ENCODE data around the gene ATXN1. TPM values are rescaled to one million over a fixed set of nuclear protein-coding genes. Genes with fewer than 3 reads are reported as not detected.

Gene ATXN1
- total RNA-seq, 1 experiment from 2014 or later = 16.5 TPM

DNA sequence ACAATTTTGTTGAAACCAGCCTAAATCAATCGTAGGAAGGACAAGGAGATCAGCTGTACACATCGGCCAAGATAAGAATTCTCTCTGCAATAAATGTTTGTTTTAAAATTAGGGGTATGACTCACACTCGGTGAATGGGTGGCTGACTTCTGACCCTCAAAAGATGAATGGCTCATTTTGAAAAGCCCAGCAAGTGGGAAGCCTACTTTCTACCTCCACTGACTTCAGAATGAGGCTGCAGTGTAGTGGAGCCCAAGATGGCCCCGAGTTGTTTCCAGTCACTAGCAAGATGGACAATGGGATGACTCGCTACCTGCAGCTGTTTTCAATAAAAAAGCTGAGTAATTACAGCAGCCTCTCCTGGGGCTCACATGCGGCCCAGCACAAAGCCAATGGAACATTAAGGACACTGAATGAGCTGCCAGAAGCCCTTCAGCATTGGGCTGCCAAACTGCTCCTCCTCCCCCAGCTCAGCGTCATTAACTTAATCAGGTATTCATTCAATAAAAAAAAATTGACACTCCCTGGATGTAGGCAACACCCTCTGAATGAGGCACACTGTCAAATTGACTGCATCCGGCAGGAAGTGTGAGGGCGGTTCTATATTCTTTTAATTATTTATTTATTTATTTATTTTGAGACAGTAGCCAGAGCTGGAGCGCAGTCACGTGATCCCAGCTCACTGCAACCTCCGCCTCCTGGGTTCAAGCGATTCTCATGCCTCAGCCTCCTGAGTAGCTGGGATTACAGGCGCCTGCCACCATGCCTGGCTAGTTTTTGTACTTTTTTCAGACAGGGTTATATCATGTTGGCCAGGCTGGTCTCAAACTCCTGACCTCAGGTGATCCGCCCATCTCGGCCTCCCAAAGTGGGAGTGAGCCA, 415.6 kb downstream of the ATXN1 start:
- TF ChIP-seq, protein P1, sequence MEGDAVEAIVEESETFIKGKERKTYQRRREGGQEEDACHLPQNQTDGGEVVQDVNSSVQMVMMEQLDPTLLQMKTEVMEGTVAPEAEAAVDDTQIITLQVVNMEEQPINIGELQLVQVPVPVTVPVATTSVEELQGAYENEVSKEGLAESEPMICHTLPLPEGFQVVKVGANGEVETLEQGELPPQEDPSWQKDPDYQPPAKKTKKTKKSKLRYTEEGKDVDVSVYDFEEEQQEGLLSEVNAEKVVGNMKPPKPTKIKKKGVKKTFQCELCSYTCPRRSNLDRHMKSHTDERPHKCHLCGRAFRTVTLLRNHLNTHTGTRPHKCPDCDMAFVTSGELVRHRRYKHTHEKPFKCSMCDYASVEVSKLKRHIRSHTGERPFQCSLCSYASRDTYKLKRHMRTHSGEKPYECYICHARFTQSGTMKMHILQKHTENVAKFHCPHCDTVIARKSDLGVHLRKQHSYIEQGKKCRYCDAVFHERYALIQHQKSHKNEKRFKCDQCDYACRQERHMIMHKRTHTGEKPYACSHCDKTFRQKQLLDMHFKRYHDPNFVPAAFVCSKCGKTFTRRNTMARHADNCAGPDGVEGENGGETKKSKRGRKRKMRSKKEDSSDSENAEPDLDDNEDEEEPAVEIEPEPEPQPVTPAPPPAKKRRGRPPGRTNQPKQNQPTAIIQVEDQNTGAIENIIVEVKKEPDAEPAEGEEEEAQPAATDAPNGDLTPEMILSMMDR (IDR thresholded peaks at IDR 0.05; ENCODE audit: unreplicated experiment) = no peak
- H3K27ac Mint-ChIP-seq (ENCODE audit: low read depth, unreplicated experiment) = no peak overlapping the region
- ChIA-PET CTCF (interaction anchor here (0.6 to 1.2 kb wide), 5 partner anchors 13 to 294 kb away, joined by 3 to 4 read pairs (median 3); no protein-coding TSS in a partner anchor), POLR2A (interaction anchor here (1.3 kb wide), 1 partner anchor 9 kb away, joined by 7 read pairs; no protein-coding TSS in a partner anchor)
- peaks cover 6% of the 10 kb centered on the region for H3K4me1 Mint-ChIP-seq (ENCODE audit: insufficient read depth, unreplicated experiment)
- no peaks in the 10 kb centered on the region for H3K36me3 Mint-ChIP-seq (ENCODE audit: insufficient read depth, unreplicated experiment)
- no peaks in the 10 kb centered on the region for H3K27me3 Mint-ChIP-seq (ENCODE audit: insufficient read depth, unreplicated experiment)
- intact Hi-C loops (cut with micrococcal nuclease) = no loop called here
- BruUV-seq (replicated peaks) = no TSS peak
- no peaks in the 10 kb centered on the region for H3K9me3 Mint-ChIP-seq (ENCODE audit: unreplicated experiment)
- DNase-seq (ENCODE audit: unreplicated experiment) = peak; percentile 41
- no peak overlapping the region for H3K4me3 Mint-ChIP-seq (ENCODE audit: unreplicated experiment)

DNA sequence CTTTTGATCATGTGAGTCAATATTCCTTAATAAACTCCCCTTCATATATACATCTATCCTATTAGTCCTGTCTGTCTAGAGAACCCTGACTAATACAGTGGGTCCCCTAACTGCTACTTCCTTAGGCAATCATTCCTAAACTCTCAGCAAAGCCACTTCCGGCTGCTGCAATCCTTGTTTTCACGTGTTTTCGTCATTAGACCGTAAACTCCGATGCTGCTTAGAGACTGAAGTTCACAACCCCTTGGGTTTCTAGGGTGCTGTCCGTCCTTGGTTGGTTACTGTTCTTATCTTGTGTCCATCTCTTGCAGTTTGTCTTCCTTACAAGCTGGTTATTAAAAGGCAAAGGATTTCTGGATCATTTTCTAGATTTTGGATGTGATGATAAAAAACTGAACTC, 416.5 kb downstream of the ATXN1 start:
- POLR2A ChIA-PET = no interaction called here
- intact Hi-C loops (cut with micrococcal nuclease) = no loop called here
- BruUV-seq (replicated peaks) = no TSS peak

DNA sequence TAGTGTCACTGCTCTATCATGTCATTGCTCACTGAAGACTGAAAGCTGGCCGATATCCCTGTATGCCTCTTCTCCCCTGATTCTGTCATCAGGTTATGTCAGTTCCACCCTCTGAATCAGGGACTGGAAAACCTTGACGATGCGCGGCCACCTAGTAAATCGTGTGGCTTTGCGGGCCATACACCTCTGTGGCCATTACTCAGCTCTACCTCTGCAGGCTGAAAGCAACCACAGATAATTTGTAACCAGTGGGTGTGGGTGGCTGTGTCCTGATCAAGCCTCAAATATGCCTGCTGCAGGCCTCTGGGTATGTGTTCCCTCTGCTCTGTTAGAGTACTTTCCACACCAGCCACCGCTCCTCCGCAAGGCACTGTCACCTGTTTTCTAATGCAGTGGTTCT, 417.7 kb downstream of the ATXN1 start:
- no peaks in the 10 kb centered on the region for H3K36me3 Mint-ChIP-seq (ENCODE audit: insufficient read depth, unreplicated experiment)
- intact Hi-C loops (cut with micrococcal nuclease) = no loop called here
- no TSS peak for BruUV-seq (replicated peaks)
- H3K9me3 Mint-ChIP-seq (ENCODE audit: unreplicated experiment) = no peaks in the 10 kb centered on the region
- peaks cover 14% of the 10 kb centered on the region for H3K4me1 Mint-ChIP-seq (ENCODE audit: insufficient read depth, unreplicated experiment)
- CTCF ChIA-PET = interaction anchor here (0.9 kb wide), 1 partner anchor 22 kb away, joined by 4 read pairs; no protein-coding TSS in a partner anchor
- POLR2A ChIA-PET = no interaction called here
- no peak overlapping the region for H3K27ac Mint-ChIP-seq (ENCODE audit: low read depth, unreplicated experiment)
- H3K27me3 Mint-ChIP-seq (ENCODE audit: insufficient read depth, unreplicated experiment) = no peaks in the 10 kb centered on the region
- TF ChIP-seq, protein P1 (IDR thresholded peaks at IDR 0.05; ENCODE audit: unreplicated experiment) = no peak
- H3K4me3 Mint-ChIP-seq (ENCODE audit: unreplicated experiment) = no peak overlapping the region
- DNase-seq (ENCODE audit: unreplicated experiment) = no peak

More for the DNA sequence above, 416.5 kb downstream of the ATXN1 start:
- Mint-ChIP-seq H3K27ac (ENCODE audit: low read depth, unreplicated experiment) (no peak overlapping the region), H3K4me1 (ENCODE audit: insufficient read depth, unreplicated experiment) (peaks cover 6% of the 10 kb centered on the region), H3K4me3 (ENCODE audit: unreplicated experiment) (no peak overlapping the region), H3K9me3 (ENCODE audit: unreplicated experiment) (no peaks in the 10 kb centered on the region), H3K36me3 (ENCODE audit: insufficient read depth, unreplicated experiment) (no peaks in the 10 kb centered on the region), H3K27me3 (ENCODE audit: insufficient read depth, unreplicated experiment) (no peaks in the 10 kb centered on the region)
- CTCF ChIA-PET = no interaction called here
- TF ChIP-seq, protein P1 (IDR thresholded peaks at IDR 0.05; ENCODE audit: unreplicated experiment) = no peak
- DNase-seq (ENCODE audit: unreplicated experiment) = no peak

DNA sequence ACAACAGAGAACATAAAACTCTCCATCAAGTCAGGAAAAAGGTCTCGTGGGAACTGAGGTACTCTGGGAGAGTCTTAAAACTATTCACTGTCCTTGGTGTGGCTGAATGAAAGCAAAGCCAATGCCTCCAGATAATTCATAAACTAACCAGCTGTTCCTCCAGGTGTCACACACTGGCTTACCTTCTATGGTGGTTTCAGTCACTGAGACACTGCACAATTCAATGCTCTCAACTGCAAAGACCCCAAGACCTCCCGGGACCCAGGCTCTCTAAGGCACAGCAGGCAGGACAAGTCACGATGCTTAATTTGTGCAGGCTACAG, 422.0 kb downstream of the ATXN1 start:
- peaks cover 41% of the 10 kb centered on the region for H3K4me1 Mint-ChIP-seq (ENCODE audit: insufficient read depth, unreplicated experiment)
- ChIA-PET CTCF (interaction anchor here (0.7 to 1.7 kb wide), 5 partner anchors 68 to 747 kb away, joined by 3 to 4 read pairs (median 3); no protein-coding TSS in a partner anchor), POLR2A (interaction anchor here (0.9 to 1.2 kb wide), 2 partner anchors 387 to 423 kb away, joined by 3 to 4 read pairs; partner anchors contain the start of gene ATXN1)
- peak overlapping the region; percentile 63 for H3K27ac Mint-ChIP-seq (ENCODE audit: low read depth, unreplicated experiment)
- H3K4me3 Mint-ChIP-seq (ENCODE audit: unreplicated experiment) = no peak overlapping the region
- H3K27me3 Mint-ChIP-seq (ENCODE audit: insufficient read depth, unreplicated experiment) = no peaks in the 10 kb centered on the region
- DNase-seq (ENCODE audit: unreplicated experiment) = no peak
- no peaks in the 10 kb centered on the region for H3K36me3 Mint-ChIP-seq (ENCODE audit: insufficient read depth, unreplicated experiment)
- no TSS peak for BruUV-seq (replicated peaks)
- no peaks in the 10 kb centered on the region for H3K9me3 Mint-ChIP-seq (ENCODE audit: unreplicated experiment)
- intact Hi-C loops (cut with micrococcal nuclease) = no loop called here
- TF ChIP-seq, protein P1 (IDR thresholded peaks at IDR 0.05; ENCODE audit: unreplicated experiment) = peak; percentile 17
